HEK293 (cell line): ENCODE results near the gene ADCY4.

Experiments
- ATF2 ChIP-seq: fragments of 450-650 bp; formaldehyde crosslinking; IDR thresholded peaks from 2 replicates; pipeline ENCODE4 v1.5.1; 2016; ENCODE audit warnings: missing biosample characterization, missing genetic modification characterization, low read depth
- GLI2 ChIP-seq: fragments of 450-650 bp; formaldehyde crosslinking; IDR thresholded peaks from 2 replicates; pipeline ENCODE4; 2017; ENCODE audit warnings: missing biosample characterization, missing genetic modification characterization, low read depth, borderline replicate concordance
- GLIS2 ChIP-seq: fragments of 450-650 bp; formaldehyde crosslinking; IDR thresholded peaks from 2 replicates; pipeline ENCODE4 v1.5.1; 2016; ENCODE audit warnings: missing biosample characterization, missing genetic modification characterization
- HOXD13 ChIP-seq: sonication (generic); formaldehyde crosslinking; IDR thresholded peaks from 2 replicates; pipeline ENCODE4 v1.8.0; 2022; ENCODE audit warnings: missing genetic modification reagents, borderline replicate concordance
- OSR2 ChIP-seq: fragments of 450-650 bp; formaldehyde crosslinking; IDR thresholded peaks from 2 replicates; pipeline ENCODE4 v1.5.1; 2016; ENCODE audit warnings: missing biosample characterization, missing genetic modification characterization
- PRDM1 ChIP-seq: fragments of 450-650 bp; formaldehyde crosslinking; IDR thresholded peaks from 2 replicates; pipeline ENCODE4; 2016; ENCODE audit warnings: missing biosample characterization, missing genetic modification characterization
- REPIN1 ChIP-seq: fragments of 450-650 bp; formaldehyde crosslinking; IDR thresholded peaks from 2 replicates; pipeline ENCODE4 v1.5.1; 2017; ENCODE audit warnings: missing biosample characterization, missing genetic modification characterization, low read depth
- TCF7L2 ChIP-seq: IDR thresholded peaks from 2 replicates; pipeline ENCODE4 v1.6.1; 2011; ENCODE audit warnings: low read depth, mild to moderate bottlenecking, inconsistent platforms, low read length, moderate library complexity, borderline replicate concordance
- ZBTB20 ChIP-seq: fragments of 450-650 bp; formaldehyde crosslinking; IDR thresholded peaks from 2 replicates; pipeline ENCODE4 v1.5.1; 2016; ENCODE audit warnings: missing biosample characterization, missing genetic modification characterization
- ZIC2 ChIP-seq: fragments of 450-650 bp; formaldehyde crosslinking; IDR thresholded peaks from 2 replicates; pipeline ENCODE4 v1.5.1; 2016; ENCODE audit warnings: missing biosample characterization, missing genetic modification characterization
- ZNF121 ChIP-seq: fragments of 450-650 bp; formaldehyde crosslinking; IDR thresholded peaks from 2 replicates; pipeline ENCODE4 v1.5.1; 2016; ENCODE audit warnings: missing biosample characterization, missing genetic modification characterization
- ZNF174 ChIP-seq: fragments of 450-650 bp; formaldehyde crosslinking; IDR thresholded peaks from 2 replicates; pipeline ENCODE4 v1.5.0; 2017; ENCODE audit warnings: missing biosample characterization, mild to moderate bottlenecking, missing genetic modification characterization
- ZNF202 ChIP-seq: fragments of 450-650 bp; formaldehyde crosslinking; IDR thresholded peaks from 2 replicates; pipeline ENCODE4 v1.5.1; 2016; ENCODE audit warnings: missing biosample characterization, missing genetic modification characterization, borderline replicate concordance
- ZNF280C ChIP-seq: fragments of 450-650 bp; formaldehyde crosslinking; IDR thresholded peaks from 2 replicates; pipeline ENCODE4 v1.5.1; 2016; ENCODE audit warnings: missing biosample characterization, missing genetic modification characterization
- ZNF354C ChIP-seq: fragments of 450-650 bp; formaldehyde crosslinking; IDR thresholded peaks from 2 replicates; pipeline ENCODE4 v1.5.1; 2016; ENCODE audit warnings: missing biosample characterization, missing genetic modification characterization, low read depth, borderline replicate concordance
- ZNF391 ChIP-seq: fragments of 450-650 bp; formaldehyde crosslinking; IDR thresholded peaks from 2 replicates; pipeline ENCODE4 v1.5.1; 2016; ENCODE audit warnings: low read depth, missing biosample characterization, missing genetic modification characterization, borderline replicate concordance
- ZNF426 ChIP-seq: fragments of 450-650 bp; formaldehyde crosslinking; IDR thresholded peaks from 2 replicates; pipeline ENCODE4 v1.5.1; 2017; ENCODE audit warnings: missing biosample characterization, missing genetic modification characterization, mild to moderate bottlenecking, inconsistent platforms, moderate library complexity
- ZNF510 ChIP-seq: fragments of 450-650 bp; formaldehyde crosslinking; IDR thresholded peaks from 2 replicates; pipeline ENCODE4 v1.5.1; 2018; ENCODE audit warnings: mild to moderate bottlenecking, missing genetic modification characterization, missing biosample characterization; ENCODE audit not compliant: insufficient replicate concordance
- ZNF521 ChIP-seq: fragments of 450-650 bp; formaldehyde crosslinking; IDR thresholded peaks from 2 replicates; pipeline ENCODE4 v1.5.1; 2017; ENCODE audit warnings: missing biosample characterization, mild to moderate bottlenecking, missing genetic modification characterization
- ZNF555 ChIP-seq: fragments of 450-650 bp; formaldehyde crosslinking; conservative IDR thresholded peaks from 2 replicates; pipeline ENCODE4 v1.5.1; 2017; ENCODE audit warnings: missing biosample characterization, mild to moderate bottlenecking, missing genetic modification characterization, inconsistent platforms
- ZNF596 ChIP-seq: fragments of 450-650 bp; IDR thresholded peaks from 2 replicates; pipeline ENCODE4 v1.5.0; 2018; ENCODE audit warnings: missing biosample characterization, mild to moderate bottlenecking, missing genetic modification characterization, moderate library complexity
- ZNF621 ChIP-seq: fragments of 450-650 bp; formaldehyde crosslinking; IDR thresholded peaks from 2 replicates; pipeline ENCODE4 v1.5.1; 2017; ENCODE audit warnings: missing biosample characterization, missing genetic modification characterization
- ZNF623 ChIP-seq: fragments of 450-650 bp; formaldehyde crosslinking; IDR thresholded peaks from 2 replicates; pipeline ENCODE4 v1.5.1; 2016; ENCODE audit warnings: missing biosample characterization, missing genetic modification characterization
- ZNF654 ChIP-seq: fragments of 450-650 bp; formaldehyde crosslinking; IDR thresholded peaks from 2 replicates; pipeline ENCODE4 v1.5.1; 2016; ENCODE audit warnings: low read depth, missing biosample characterization, missing genetic modification characterization
- ZNF660 ChIP-seq: fragments of 450-650 bp; IDR thresholded peaks from 2 replicates; pipeline ENCODE4 v1.5.1; 2018; ENCODE audit warnings: missing biosample characterization, mild to moderate bottlenecking, missing genetic modification characterization
- ZNF664 ChIP-seq: fragments of 450-650 bp; formaldehyde crosslinking; IDR thresholded peaks from 2 replicates; pipeline ENCODE4 v1.5.1; 2016; ENCODE audit warnings: missing biosample characterization, missing genetic modification characterization
- ZNF701 ChIP-seq: fragments of 450-650 bp; formaldehyde crosslinking; IDR thresholded peaks from 2 replicates; pipeline ENCODE4 v1.5.1; 2016; ENCODE audit warnings: missing biosample characterization, missing genetic modification characterization
- ZNF704 ChIP-seq: fragments of 450-650 bp; formaldehyde crosslinking; IDR thresholded peaks from 2 replicates; pipeline ENCODE4 v1.5.1; 2016; ENCODE audit warnings: missing biosample characterization, missing genetic modification characterization
- ZNF76 ChIP-seq: fragments of 450-650 bp; formaldehyde crosslinking; IDR thresholded peaks from 2 replicates; pipeline ENCODE4; 2016; ENCODE audit warnings: low read depth, missing biosample characterization, missing genetic modification characterization, borderline replicate concordance
- ZNF777 ChIP-seq: fragments of 450-650 bp; formaldehyde crosslinking; IDR thresholded peaks from 2 replicates; pipeline ENCODE4 v1.5.1; 2017; ENCODE audit warnings: missing biosample characterization, missing genetic modification characterization, borderline replicate concordance
- ZNF837 ChIP-seq: fragments of 450-650 bp; formaldehyde crosslinking; IDR thresholded peaks from 2 replicates; pipeline ENCODE4 v1.5.1; 2016; ENCODE audit warnings: missing biosample characterization, missing genetic modification characterization
- ZNF843 ChIP-seq: fragments of 450-650 bp; formaldehyde crosslinking; IDR thresholded peaks from 2 replicates; pipeline ENCODE4 v1.5.1; 2016; ENCODE audit warnings: missing biosample characterization, missing genetic modification characterization
- ZSCAN16 ChIP-seq: fragments of 450-650 bp; formaldehyde crosslinking; IDR thresholded peaks from 2 replicates; pipeline ENCODE4 v1.5.1; 2016; ENCODE audit warnings: missing biosample characterization, missing genetic modification characterization
- ZSCAN23 ChIP-seq: fragments of 450-650 bp; formaldehyde crosslinking; IDR thresholded peaks from 2 replicates; pipeline ENCODE4 v1.5.1; 2016; ENCODE audit warnings: missing biosample characterization, missing genetic modification characterization
- ZSCAN30 ChIP-seq: fragments of 450-650 bp; IDR thresholded peaks from 2 replicates; pipeline ENCODE4 v1.5.1; 2018; ENCODE audit warnings: missing biosample characterization, mild to moderate bottlenecking, missing genetic modification characterization, moderate library complexity
- TF ChIP-seq, protein P1 (sequence below): fragments of 450-650 bp; formaldehyde crosslinking; IDR thresholded peaks from 2 replicates; pipeline ENCODE4 v1.5.1; 2016; ENCODE audit warnings: missing biosample characterization, missing genetic modification characterization, borderline replicate concordance

Gene ADCY4

GRCh38 chr14:24271134-24271833 lies 63.6 kb downstream of the ADCY4 start, which contains the start of gene RABGGTA (continued):
- no peak for TF ChIP-seq ZNF426
- no peak for TF ChIP-seq ATF2 (tag by site-specific recombination)
- TF ChIP-seq ZNF704 (tag by site-specific recombination), result no peak
- TF ChIP-seq HOXD13, result no peak
- peak; percentile 33; the same call in 1 of the 2 replicates for TF ChIP-seq REPIN1 (tag by site-specific recombination)
- TF ChIP-seq, protein P1, sequence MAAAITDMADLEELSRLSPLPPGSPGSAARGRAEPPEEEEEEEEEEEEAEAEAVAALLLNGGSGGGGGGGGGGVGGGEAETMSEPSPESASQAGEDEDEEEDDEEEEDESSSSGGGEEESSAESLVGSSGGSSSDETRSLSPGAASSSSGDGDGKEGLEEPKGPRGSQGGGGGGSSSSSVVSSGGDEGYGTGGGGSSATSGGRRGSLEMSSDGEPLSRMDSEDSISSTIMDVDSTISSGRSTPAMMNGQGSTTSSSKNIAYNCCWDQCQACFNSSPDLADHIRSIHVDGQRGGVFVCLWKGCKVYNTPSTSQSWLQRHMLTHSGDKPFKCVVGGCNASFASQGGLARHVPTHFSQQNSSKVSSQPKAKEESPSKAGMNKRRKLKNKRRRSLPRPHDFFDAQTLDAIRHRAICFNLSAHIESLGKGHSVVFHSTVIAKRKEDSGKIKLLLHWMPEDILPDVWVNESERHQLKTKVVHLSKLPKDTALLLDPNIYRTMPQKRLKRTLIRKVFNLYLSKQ (tag by site-specific recombination), result no peak
- peak; percentile 28; the same call in 1 of the 2 replicates for TF ChIP-seq ZIC2
- TF ChIP-seq ZNF596 (tag by site-specific recombination), result no peak
- no peak for TF ChIP-seq ZNF555 (tag by site-specific recombination)
- TF ChIP-seq ZNF664 (tag by site-specific recombination), result no peak
- TF ChIP-seq ZNF621 (tag by site-specific recombination), result no peak
- no peak for TF ChIP-seq PRDM1 (tag by site-specific recombination)
- TF ChIP-seq ZSCAN16 (tag by site-specific recombination), result no peak
- TF ChIP-seq ZNF202, result no peak
- TF ChIP-seq ZNF843 (tag by site-specific recombination), result 0 out of 2 replicates have a peak, but pooled peaks have one; percentile 40
- TF ChIP-seq ZNF510, result no peak
- no peak for TF ChIP-seq ZNF777 (tag by site-specific recombination)
- no peak for TF ChIP-seq ZNF391 (tag by site-specific recombination)
- peak; percentile 78; the same call in 1 of the 2 replicates for TF ChIP-seq ZBTB20 (tag by site-specific recombination)
- no peak for TF ChIP-seq ZNF521 (tag by site-specific recombination)
- TF ChIP-seq OSR2 (tag by site-specific recombination), result no peak; the same call in 1 of the 2 replicates
- TF ChIP-seq ZNF354C (tag by site-specific recombination), result no peak
- TF ChIP-seq ZNF623 (tag by site-specific recombination), result no peak
- TF ChIP-seq ZSCAN23, result no peak
- no peak for TF ChIP-seq TCF7L2
- no peak; the same call in 1 of the 2 replicates for TF ChIP-seq ZSCAN30 (tag by site-specific recombination)
- TF ChIP-seq ZNF654, result no peak
- TF ChIP-seq ZNF660 (tag by site-specific recombination), result peak; percentile 78; the same call in 1 of the 2 replicates
- peak; percentile 71; the same call in 1 of the 2 replicates for TF ChIP-seq ZNF76
- TF ChIP-seq ZNF280C, result no peak
- TF ChIP-seq ZNF174 (tag by site-specific recombination), result no peak
- TF ChIP-seq ZNF701 (tag by site-specific recombination), result no peak
- no peak for TF ChIP-seq GLI2 (tag by site-specific recombination)
- no peak for TF ChIP-seq ZNF121 (tag by site-specific recombination)
- no peak for TF ChIP-seq ZNF837
- TF ChIP-seq GLIS2 (tag by site-specific recombination), result peak; percentile 91
